GM15510 (cell line): Measurements from ENCODE around the gene VASN.

ENCODE experiments used
- POLR2A ChIP-seq: IDR thresholded peaks from 3 replicates; pipeline ENCODE4 v1.6.1; 2011; ENCODE audit warnings: borderline replicate concordance; ENCODE audit not compliant: insufficient read length; ENCODE audit errors: extremely low read depth

VASN gene

DNA sequence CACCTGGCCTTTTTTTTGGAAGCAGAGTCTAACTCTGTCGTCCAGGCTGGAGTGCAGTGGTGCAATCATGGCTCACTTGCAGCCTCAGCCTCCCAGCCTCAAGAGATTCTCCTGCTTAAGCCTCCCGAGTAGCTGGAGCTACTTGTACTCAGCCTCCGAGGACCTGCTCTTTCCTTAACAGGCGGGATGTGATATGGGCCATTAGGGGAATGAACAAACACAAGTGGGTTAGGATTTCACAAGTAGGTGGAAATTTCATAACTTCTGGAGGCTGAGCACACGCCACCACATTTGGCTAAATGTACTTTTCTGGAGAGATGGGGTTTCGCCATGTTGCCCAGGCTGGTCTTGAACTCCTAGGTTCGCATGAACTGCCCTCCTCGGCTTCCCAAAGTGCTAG, 24.6 kb upstream of the VASN start:
- TF ChIP-seq POLR2A: no peak

DNA sequence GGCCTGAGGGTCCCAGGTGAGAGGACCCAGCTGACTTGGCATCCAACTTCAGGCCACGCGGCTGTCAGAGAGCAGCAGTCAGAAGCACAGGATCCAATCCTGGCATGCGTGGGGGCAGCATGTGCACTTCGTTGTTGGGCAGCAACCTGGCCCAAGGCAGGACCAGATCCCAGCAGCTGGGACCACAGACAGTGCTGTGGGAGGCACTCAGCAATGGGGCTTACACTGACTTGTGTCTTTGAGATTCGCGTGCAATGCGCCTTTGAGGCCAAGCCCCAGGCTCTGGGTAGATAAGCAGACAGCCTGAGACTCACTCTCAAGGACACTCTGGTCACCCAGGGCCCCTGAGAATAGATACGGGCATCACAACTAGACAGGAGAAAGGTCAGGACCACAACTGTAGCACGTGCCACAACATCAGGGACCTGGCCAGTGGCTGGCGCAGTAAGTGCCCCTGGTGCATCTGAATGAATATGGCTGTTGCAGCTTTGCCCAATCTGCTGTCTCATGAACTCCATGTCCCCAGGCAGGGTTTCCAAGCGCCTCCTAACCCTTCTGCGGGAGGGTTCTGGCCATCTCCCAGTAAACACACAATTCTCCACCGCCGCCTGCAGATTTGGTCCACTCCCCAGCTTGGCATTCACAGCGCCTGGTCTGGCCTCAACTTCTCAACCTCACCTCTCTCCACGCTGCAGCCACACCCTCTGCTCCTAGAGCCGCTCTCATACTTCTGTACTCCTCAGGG, 23.7 kb upstream of the VASN start:
- TF ChIP-seq POLR2A: no peak

DNA sequence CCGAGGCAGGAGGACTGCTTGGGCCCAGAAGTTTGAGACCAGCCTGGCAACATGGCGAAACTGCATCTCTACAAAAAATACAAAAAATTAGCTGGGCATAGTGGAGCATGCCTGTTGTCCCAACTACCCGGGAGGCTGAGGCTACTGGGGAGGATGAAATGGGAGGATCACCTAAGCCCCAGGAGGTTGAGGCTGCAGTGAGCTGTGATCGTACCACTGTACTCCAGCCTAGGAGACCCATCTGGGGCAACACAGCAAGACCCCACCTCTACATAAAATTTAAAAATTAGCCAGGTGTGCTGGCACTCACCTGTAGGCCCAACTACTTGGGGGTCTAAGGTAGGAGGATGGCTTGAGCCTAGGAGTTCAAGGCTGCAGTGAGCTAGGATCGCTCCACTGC, 22.3 kb upstream of the VASN start:
- TF ChIP-seq POLR2A: no peak

DNA sequence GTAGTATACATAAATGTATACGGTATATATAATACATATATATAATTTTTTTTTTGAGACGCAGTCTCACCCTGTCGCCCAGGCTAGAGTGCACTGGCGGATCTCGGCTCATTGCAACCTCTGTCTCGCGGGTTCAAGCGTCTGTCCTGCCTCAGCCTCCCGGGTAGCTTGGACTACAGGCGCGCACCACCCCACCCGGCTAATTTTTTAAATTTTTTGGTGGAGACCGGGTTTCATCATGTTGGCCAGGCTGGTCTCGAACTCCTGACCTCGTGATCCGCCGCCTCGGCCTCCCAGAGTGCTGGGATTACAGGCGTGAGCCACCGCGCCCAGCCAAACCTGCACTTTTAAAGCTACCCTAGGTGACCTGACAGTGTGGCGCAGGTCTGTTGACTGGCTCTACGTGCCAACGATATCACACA, 21.3 kb upstream of the VASN start:
- TF ChIP-seq POLR2A: no peak

DNA sequence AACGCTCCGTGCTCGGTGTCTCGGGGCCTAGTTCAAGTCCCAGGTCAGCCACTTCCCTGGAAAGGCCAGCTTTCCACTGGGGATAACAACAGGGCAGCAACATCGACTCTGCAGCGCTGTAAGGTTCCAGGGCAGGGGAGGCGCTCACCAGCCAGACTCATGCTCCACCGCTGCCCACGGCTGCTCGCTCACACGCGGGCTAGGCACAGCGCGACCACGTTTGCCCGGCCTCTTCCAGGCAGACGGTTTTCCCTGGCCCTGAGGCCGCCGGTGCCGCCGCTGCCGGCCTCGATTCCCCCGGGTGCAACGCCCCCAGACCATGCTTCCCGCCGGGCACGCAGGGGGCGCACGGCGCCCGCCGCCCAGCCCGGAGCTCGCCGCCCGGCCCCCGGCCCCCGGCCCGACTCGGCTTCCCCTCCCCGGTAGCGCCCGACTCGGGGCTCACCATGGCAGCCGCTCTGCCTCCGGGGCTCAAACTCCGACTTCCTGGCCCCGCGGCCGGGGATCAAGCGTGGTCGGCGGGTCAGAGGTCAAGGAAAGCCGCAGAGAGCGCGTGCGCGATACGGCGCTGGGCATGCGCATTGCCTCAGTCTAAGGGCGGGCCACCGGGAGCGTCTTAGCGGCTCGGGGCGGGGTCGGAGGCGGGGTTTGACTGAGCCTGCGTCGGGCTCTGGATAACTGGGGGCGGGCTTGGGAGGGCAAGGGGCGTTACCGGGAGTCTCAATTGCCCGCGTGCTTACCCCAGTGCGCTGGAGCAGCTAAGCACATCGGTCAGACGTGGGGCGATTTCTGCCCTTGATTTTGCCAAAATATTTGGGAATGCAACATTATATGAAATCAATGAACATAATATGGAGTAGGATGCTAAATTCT, 20.6 kb upstream of the VASN start, which contains the start of gene PAM16:
PAM16 (minus strand) TSS at position 535 of the 873 bp plus-strand sequence; CDS start at position 448, 87 bp downstream.
- TF ChIP-seq POLR2A: peak; percentile 89

DNA sequence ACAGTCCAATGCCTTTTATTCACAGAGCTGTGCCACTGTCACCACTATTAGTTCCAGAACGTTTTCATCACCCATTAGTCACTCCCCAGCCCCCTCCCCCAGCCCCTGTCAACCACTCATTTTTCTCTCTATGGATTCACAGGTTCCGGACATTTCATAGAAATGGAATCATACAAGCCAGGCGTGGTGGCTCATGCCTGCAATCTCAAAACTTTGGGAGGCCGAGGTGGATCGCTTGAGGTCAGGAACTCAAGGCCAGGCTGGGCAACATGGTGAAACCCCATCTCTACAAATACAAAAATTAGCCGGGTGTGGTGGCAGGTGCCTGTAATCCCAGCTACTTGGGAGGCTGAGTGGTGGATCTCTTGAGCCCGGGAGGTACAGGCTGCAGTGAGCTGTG, 19.8 kb upstream of the VASN start:
- TF ChIP-seq POLR2A: no peak

DNA sequence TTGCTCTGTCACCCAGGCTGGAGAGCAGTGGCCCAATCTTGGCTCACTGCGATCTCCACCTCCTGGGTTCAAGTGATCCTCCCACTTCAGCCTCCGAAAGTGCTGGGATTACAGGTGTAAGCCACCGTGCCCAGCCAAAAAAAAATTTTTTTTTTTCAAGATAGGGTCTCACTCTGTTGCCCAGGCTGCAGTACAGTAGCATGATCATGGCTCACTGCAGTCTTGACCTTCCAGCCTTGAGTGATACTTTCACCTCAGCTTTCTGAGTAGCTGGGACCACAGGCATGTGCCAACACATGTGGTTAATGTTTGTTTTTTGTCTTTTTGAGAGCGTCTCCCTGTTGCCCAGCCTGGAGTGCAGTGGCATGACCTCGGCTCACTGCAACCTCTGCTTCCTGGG, 18.8 kb upstream of the VASN start:
- no peak for TF ChIP-seq POLR2A

DNA sequence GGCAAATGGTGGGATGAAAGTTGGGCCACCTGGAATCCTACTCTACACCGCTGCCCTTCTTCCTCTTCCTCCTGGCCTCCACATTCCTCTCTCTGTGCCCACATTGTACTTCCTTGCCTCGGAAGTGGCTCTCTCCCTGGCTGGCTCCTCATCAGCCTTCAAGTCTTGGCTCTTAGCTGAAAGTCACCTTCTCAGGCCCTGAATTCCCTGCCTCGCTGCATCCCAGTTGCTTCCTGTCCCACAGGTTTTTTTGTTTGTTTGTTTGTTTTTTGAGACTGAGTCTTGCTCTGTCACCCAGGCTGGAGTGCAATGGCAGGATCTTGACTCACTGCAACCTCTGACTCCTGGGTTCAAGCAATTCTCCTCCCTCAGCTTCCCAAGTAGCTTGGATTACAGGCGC, 18.0 kb upstream of the VASN start:
- TF ChIP-seq POLR2A: no peak

DNA sequence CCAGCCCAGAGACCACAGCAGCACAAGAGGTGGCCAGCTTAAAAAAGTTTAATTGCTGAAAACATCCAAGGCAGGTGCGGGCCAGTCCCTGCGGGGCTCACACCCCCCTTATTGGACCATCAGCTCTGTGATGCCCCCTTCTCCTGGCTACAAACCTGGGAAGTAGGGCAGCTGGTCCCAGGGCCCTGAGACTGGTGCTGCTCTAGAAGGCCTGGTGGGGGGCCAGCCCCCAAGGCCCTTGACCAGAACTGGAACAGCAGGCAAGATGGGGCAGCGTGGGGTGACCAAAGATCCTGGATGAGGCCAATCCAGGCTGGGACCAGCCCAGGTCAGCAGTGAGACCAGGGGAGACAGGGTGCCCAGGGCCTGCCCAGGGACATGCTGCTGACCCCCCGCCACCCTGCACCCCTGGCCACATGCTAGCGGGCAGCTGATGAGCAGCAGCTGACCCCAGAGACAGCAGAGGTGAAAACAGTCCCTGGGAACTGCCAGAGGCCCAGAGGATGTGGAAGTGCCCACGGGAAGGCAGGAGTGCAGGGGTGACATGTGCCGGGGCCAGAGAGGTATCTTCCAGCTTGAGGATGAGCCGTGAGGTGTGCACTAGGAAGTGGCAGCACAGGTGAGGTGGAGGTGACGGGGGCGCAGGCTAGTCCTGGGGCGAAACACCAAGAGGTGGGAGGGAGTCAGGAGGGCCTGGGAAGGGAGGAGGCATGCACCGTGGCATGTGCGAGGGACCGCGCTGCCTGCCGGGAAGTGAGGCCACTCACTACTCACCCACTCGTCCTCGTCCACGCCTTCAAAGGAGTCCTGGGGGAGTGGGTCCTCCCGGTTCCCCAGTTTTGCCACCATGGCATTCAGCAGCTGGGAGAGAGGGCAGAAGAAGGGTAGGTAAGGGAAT, 16.9 kb upstream of the VASN start:
- TF ChIP-seq POLR2A: no peak

DNA sequence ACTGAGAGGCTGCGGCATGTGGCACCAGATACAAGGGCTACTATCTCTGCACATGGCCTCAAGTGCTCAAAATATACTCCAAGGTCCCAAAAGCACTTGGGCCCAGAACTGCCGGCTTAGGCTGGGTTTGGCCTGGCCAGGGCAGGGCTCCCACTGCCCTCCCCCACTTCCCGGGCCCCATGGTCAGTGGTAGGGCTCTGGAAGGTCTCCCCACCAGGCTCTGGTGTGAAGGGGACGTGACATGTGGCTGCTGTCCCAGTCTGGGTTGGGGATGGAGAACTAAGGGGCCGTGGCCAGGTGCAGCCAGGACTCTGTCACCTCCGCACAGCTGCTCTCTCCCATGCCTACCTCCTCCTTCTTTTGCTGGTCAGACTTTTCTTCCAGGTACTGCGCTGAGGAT, 14.8 kb upstream of the VASN start:
- no peak for TF ChIP-seq POLR2A

DNA sequence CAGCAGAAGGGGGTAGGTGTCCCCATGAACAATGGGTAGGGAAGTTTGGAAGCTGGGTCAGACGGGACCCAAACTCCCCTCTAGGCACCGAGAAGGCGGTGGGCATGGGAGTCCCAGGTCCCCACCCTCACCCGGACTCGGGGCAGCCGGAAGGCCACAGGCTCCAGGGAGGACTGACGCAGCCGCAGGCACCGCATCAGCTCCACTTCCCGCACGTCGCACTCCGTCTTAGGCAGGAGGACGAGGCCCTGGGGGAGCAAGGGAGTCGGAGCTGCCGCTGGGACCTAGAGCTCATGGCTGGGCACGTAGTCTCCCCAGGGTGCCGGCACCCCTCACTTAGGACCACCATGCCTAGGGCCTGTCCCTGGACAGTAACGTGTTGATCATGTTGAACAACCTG, 13.4 kb upstream of the VASN start:
- no peak for TF ChIP-seq POLR2A

DNA sequence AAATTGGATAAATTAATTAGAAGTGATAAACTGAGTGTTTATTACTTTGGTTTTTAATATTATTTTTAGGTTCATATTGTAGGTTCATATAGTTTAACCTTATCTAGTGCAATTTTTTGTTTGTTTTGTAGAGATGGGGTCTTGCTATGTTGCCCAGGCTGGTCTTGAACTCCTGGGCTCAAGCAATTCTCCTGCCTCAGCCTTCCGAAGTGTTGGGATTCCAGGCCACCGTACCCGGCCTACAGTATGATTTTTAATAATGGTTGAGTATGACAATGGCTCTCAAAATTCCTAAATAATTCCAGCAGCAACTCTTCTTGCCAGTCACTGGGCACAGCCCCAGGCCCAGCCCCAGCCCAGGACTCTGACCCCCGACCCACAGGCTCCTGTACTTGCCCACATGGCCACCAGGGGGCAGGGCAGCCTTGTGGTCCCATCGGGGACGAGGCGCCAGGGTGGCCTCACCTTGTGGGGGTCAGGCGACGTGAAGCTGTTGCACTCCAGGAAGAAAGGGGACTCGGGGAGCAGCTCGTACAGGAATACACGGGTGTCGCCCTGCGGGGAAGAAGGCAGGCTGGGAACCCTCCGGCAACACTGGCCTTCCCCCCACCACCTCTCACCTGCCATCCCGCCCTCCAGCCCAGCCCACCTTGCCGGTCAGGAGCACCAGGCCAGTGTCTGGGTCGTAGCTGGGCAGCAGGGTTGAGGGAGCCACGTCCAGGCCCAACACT, 12.7 kb upstream of the VASN start:
- no peak for TF ChIP-seq POLR2A

DNA sequence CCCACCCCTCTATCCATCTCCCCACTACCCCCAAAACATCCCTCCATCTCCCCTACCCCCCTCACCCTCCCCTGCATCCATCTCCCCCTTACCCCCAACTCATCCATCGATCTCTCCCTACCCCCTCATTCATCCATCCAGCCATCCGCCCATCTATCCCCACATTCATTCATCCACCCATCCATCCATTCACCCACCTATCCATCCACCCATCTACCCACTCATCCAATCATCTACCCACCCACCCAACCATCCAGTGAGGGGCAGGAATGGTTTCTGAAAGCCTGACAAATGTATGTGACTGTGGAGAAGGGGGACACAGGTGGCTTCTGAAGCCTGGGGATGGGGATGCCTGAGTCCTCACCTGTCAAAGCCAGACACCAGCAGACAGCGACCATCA, 11.7 kb upstream of the VASN start:
- no peak for TF ChIP-seq POLR2A

DNA sequence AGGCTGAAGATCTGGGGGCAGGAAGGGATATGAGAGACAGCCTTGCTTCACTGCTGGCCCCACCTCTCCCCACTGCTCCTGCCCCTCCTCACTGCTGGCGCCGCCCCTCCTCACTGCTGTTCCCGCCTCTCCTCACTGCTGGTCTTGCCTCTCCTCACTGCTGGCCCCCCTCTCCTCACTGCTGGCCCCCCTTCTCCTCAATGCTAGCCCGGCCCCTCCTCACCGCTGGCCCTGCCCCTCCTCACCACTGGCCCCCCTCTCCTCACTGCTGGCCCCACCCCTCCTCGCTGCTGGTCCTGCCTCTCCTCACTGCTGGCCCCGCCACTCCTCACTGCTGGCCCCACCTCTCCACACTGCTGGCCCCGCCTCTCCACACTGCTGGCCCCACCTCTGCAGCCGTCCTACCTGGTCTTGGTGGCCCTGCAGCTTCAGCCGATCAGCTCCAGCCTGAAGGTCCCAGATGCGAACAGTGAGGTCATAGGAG, 11.1 kb upstream of the VASN start:
- no peak for TF ChIP-seq POLR2A
